ENCODE data around the gene PDE10A.
"Not testable (repeated sequence)": the region's sequence is repeated elsewhere in the genome, so short reads cannot be mapped to it uniquely, and the experiment has no call there.

Gene PDE10A

GRCh38 chr6:165606740-165607008, 56.4 kb downstream of the PDE10A start:
- no peaks in the 10 kb centered on the region for H3K27me3 Mint-ChIP-seq
- no peaks in the 10 kb centered on the region for H3K36me3 Mint-ChIP-seq (ENCODE audit: low read depth)
- DNase-seq (no peak), ATAC-seq (no peak)
- H3K4me1 Mint-ChIP-seq: no peaks in the 10 kb centered on the region
- no peak overlapping the region for H3K27ac Mint-ChIP-seq
- H3K9me3 Mint-ChIP-seq: no peaks in the 10 kb centered on the region
- no peak overlapping the region for H3K4me3 Mint-ChIP-seq

- no peaks in the 10 kb centered on the region for H3K27me3 Mint-ChIP-seq
- H3K9me3 Mint-ChIP-seq: no peaks in the 10 kb centered on the region
- no peaks in the 10 kb centered on the region for H3K4me1 Mint-ChIP-seq
- no peak for DNase-seq
- no peak for ATAC-seq
- H3K4me3 Mint-ChIP-seq: no peak overlapping the region
- H3K27ac Mint-ChIP-seq: no peak overlapping the region
- no peaks in the 10 kb centered on the region for H3K36me3 Mint-ChIP-seq (ENCODE audit: low read depth)
These were observed 56.9 kb downstream of the PDE10A start for GRCh38 chr6:165605901-165606739.

GRCh38 chr6:165605182-165605875, 57.7 kb downstream of the PDE10A start:
- no peaks in the 10 kb centered on the region for H3K4me1 Mint-ChIP-seq
- no peaks in the 10 kb centered on the region for H3K9me3 Mint-ChIP-seq

GRCh38 chr6:165602291-165602690, 60.8 kb downstream of the PDE10A start:
- Mint-ChIP-seq H3K4me1 (no peaks in the 10 kb centered on the region), H3K27me3 (no peaks in the 10 kb centered on the region), H3K9me3 (no peaks in the 10 kb centered on the region), H3K27ac (no peak overlapping the region), H3K4me3 (no peak overlapping the region), H3K36me3 (ENCODE audit: low read depth) (no peaks in the 10 kb centered on the region)
- ATAC-seq (no peak), DNase-seq (no peak)

More at GRCh38 chr6:165605182-165605875, 57.7 kb downstream of the PDE10A start:
- Mint-ChIP-seq H3K27me3 (no peaks in the 10 kb centered on the region), H3K36me3 (ENCODE audit: low read depth) (no peaks in the 10 kb centered on the region), H3K27ac (no peak overlapping the region), H3K4me3 (no peak overlapping the region)
- ATAC-seq (no peak), DNase-seq (no peak)

- H3K4me3 Mint-ChIP-seq: no peak overlapping the region
- no peak overlapping the region for H3K27ac Mint-ChIP-seq
- ATAC-seq (no peak), DNase-seq (no peak)
- H3K27me3 Mint-ChIP-seq: no peaks in the 10 kb centered on the region
- no peaks in the 10 kb centered on the region for H3K9me3 Mint-ChIP-seq
- no peaks in the 10 kb centered on the region for H3K36me3 Mint-ChIP-seq (ENCODE audit: low read depth)
- no peaks in the 10 kb centered on the region for H3K4me1 Mint-ChIP-seq
These were observed 62.4 kb downstream of the PDE10A start for GRCh38 chr6:165600606-165601005.

GRCh38 chr6:165599596-165600487, 63.2 kb downstream of the PDE10A start:
- ATAC-seq: no peak
- H3K27ac Mint-ChIP-seq: no peak overlapping the region
- H3K4me3 Mint-ChIP-seq: no peak overlapping the region
- no peaks in the 10 kb centered on the region for H3K9me3 Mint-ChIP-seq
- no peak for DNase-seq
- H3K27me3 Mint-ChIP-seq: no peaks in the 10 kb centered on the region
- no peaks in the 10 kb centered on the region for H3K4me1 Mint-ChIP-seq
- H3K36me3 Mint-ChIP-seq (ENCODE audit: low read depth): no peaks in the 10 kb centered on the region

- no peaks in the 10 kb centered on the region for H3K9me3 Mint-ChIP-seq
- H3K4me3 Mint-ChIP-seq: no peak overlapping the region
- no peaks in the 10 kb centered on the region for H3K36me3 Mint-ChIP-seq (ENCODE audit: low read depth)
- H3K4me1 Mint-ChIP-seq: no peaks in the 10 kb centered on the region
- no peak for ATAC-seq
- no peak for DNase-seq
- H3K27ac Mint-ChIP-seq: no peak overlapping the region
- H3K27me3 Mint-ChIP-seq: no peaks in the 10 kb centered on the region
These were observed 63.9 kb downstream of the PDE10A start for GRCh38 chr6:165599121-165599520.

- Mint-ChIP-seq H3K4me1 (no peaks in the 10 kb centered on the region), H3K9me3 (no peaks in the 10 kb centered on the region)
These were observed 65.2 kb downstream of the PDE10A start for GRCh38 chr6:165597821-165598220.

GRCh38 chr6:165594584-165595333, 68.3 kb downstream of the PDE10A start:
- Mint-ChIP-seq H3K27ac (no peak overlapping the region), H3K4me1 (no peaks in the 10 kb centered on the region)

More at GRCh38 chr6:165597821-165598220, 65.2 kb downstream of the PDE10A start:
- ATAC-seq (no peak), DNase-seq (no peak)
- Mint-ChIP-seq H3K4me3 (no peak overlapping the region), H3K36me3 (ENCODE audit: low read depth) (no peaks in the 10 kb centered on the region), H3K27ac (no peak overlapping the region), H3K27me3 (no peaks in the 10 kb centered on the region)

GRCh38 chr6:165592947-165593346, 70.1 kb downstream of the PDE10A start:
- not testable (repeated sequence) for H3K4me3 Mint-ChIP-seq; ATAC-seq; H3K27ac Mint-ChIP-seq; H3K36me3 Mint-ChIP-seq (ENCODE audit: low read depth); DNase-seq; H3K27me3 Mint-ChIP-seq; H3K9me3 Mint-ChIP-seq; H3K4me1 Mint-ChIP-seq

More at GRCh38 chr6:165594584-165595333, 68.3 kb downstream of the PDE10A start:
- H3K36me3 Mint-ChIP-seq (ENCODE audit: low read depth): no peaks in the 10 kb centered on the region
- DNase-seq (no peak), ATAC-seq (no peak)
- no peak overlapping the region for H3K4me3 Mint-ChIP-seq
- H3K27me3 Mint-ChIP-seq: no peaks in the 10 kb centered on the region
- H3K9me3 Mint-ChIP-seq: peaks cover 3% of the 10 kb centered on the region

GRCh38 chr6:165588515-165588914, 74.5 kb downstream of the PDE10A start:
- no peak for DNase-seq
- no peaks in the 10 kb centered on the region for H3K4me1 Mint-ChIP-seq
- no peak for ATAC-seq

GRCh38 chr6:165587206-165587605, 75.8 kb downstream of the PDE10A start:
- no peaks in the 10 kb centered on the region for H3K4me1 Mint-ChIP-seq
- H3K9me3 Mint-ChIP-seq: peaks cover 3% of the 10 kb centered on the region
- no peak overlapping the region for H3K4me3 Mint-ChIP-seq
- no peak overlapping the region for H3K27ac Mint-ChIP-seq
- no peaks in the 10 kb centered on the region for H3K27me3 Mint-ChIP-seq
- ATAC-seq (no peak), DNase-seq (no peak)
- H3K36me3 Mint-ChIP-seq (ENCODE audit: low read depth): no peaks in the 10 kb centered on the region

More at GRCh38 chr6:165588515-165588914, 74.5 kb downstream of the PDE10A start:
- H3K27me3 Mint-ChIP-seq: no peaks in the 10 kb centered on the region
- H3K27ac Mint-ChIP-seq: no peak overlapping the region
- no peaks in the 10 kb centered on the region for H3K36me3 Mint-ChIP-seq (ENCODE audit: low read depth)
- peaks cover 3% of the 10 kb centered on the region for H3K9me3 Mint-ChIP-seq
- no peak overlapping the region for H3K4me3 Mint-ChIP-seq

GRCh38 chr6:165586706-165587105, 76.3 kb downstream of the PDE10A start:
- no peaks in the 10 kb centered on the region for H3K4me1 Mint-ChIP-seq
- no peak for ATAC-seq

GRCh38 chr6:165585060-165585459, 78.0 kb downstream of the PDE10A start:
- no peak overlapping the region for H3K4me3 Mint-ChIP-seq
- H3K9me3 Mint-ChIP-seq: no peaks in the 10 kb centered on the region
- H3K4me1 Mint-ChIP-seq: no peaks in the 10 kb centered on the region
- H3K27ac Mint-ChIP-seq: no peak overlapping the region
- ATAC-seq (no peak), DNase-seq (no peak)
- H3K36me3 Mint-ChIP-seq (ENCODE audit: low read depth): no peaks in the 10 kb centered on the region
- H3K27me3 Mint-ChIP-seq: no peaks in the 10 kb centered on the region

More at GRCh38 chr6:165586706-165587105, 76.3 kb downstream of the PDE10A start:
- DNase-seq: no peak
- H3K36me3 Mint-ChIP-seq (ENCODE audit: low read depth): no peaks in the 10 kb centered on the region
- H3K27me3 Mint-ChIP-seq: no peaks in the 10 kb centered on the region
- peaks cover 3% of the 10 kb centered on the region for H3K9me3 Mint-ChIP-seq
- H3K4me3 Mint-ChIP-seq: no peak overlapping the region
- H3K27ac Mint-ChIP-seq: no peak overlapping the region
